Esophagus (tissue), 2 donors: Measurements from ENCODE around the gene ARHGAP30. TPM values are rescaled to one million over a fixed set of nuclear protein-coding genes. Genes with fewer than 3 reads are reported as not detected.
"Not testable (repeated sequence)": the region's sequence is repeated elsewhere in the genome, so short reads cannot be mapped to it uniquely, and the experiment has no call there.

ENCODE experiments used
- H3K27ac ChIP-seq, 2 donors: one replicate each; pipeline ENCODE4 v1.5.1; 2013; ENCODE audit warnings: low read depth in 2 of 2, mild to moderate bottlenecking in 2 of 2, inconsistent platforms in 1 of 2, low read length in 1 of 2, moderate library complexity in 1 of 2
- H3K27me3 ChIP-seq, 2 donors: one replicate each; pipeline ENCODE4 v1.6.1; 2013; ENCODE audit warnings: low read length in 2 of 2, control low read depth in 1 of 2, mild to moderate bottlenecking in 1 of 2; ENCODE audit not compliant: insufficient read depth in 2 of 2, control insufficient read depth in 1 of 2
- H3K36me3 ChIP-seq, 2 donors: one replicate each; pipeline ENCODE4 v1.6.1; 2013; ENCODE audit warnings: low read length in 1 of 2; ENCODE audit not compliant: control insufficient read depth in 2 of 2, insufficient read depth in 2 of 2
- H3K4me1 ChIP-seq, 2 donors: one replicate each; pipeline ENCODE4 v1.6.1; 2013; ENCODE audit warnings: low read length in 1 of 2; ENCODE audit not compliant: control insufficient read depth in 2 of 2, insufficient read depth in 2 of 2
- H3K4me3 ChIP-seq, 2 donors: one replicate each; pipeline ENCODE4 v1.5.1; 2013; ENCODE audit warnings: low read length in 2 of 2, mild to moderate bottlenecking in 2 of 2, low read depth in 1 of 2, moderate library complexity in 1 of 2
- H3K9me3 ChIP-seq, 2 donors: one replicate each; pipeline ENCODE4 v1.6.1; 2013; ENCODE audit warnings: mild to moderate bottlenecking in 2 of 2, low read depth in 1 of 2, low read length in 1 of 2, moderate library complexity in 1 of 2; ENCODE audit not compliant: control insufficient read depth in 2 of 2, insufficient read depth in 1 of 2
- WGBS, 2 donors: extraction: QIAGEN DNeasy Blood & Tissue Kit; methylation state at CpG; one replicate each; pipeline ENCODE4 v1.1.7; 2013; 5-methylcytosine and 5-hydroxymethylcytosine counted together
- polyA plus RNA-seq, 2 donors: library from polyadenylated mRNA; stranded (reverse); fragments of 200-250 nt; gene quantifications; one replicate each; pipeline ENCODE4 v1.2.3, GENCODE V29; 2013
- donor health status: healthy with polysubstance abuse.
- donor health status: Bipolar disorder and iron deficiency.

The ARHGAP30 gene, protein sequence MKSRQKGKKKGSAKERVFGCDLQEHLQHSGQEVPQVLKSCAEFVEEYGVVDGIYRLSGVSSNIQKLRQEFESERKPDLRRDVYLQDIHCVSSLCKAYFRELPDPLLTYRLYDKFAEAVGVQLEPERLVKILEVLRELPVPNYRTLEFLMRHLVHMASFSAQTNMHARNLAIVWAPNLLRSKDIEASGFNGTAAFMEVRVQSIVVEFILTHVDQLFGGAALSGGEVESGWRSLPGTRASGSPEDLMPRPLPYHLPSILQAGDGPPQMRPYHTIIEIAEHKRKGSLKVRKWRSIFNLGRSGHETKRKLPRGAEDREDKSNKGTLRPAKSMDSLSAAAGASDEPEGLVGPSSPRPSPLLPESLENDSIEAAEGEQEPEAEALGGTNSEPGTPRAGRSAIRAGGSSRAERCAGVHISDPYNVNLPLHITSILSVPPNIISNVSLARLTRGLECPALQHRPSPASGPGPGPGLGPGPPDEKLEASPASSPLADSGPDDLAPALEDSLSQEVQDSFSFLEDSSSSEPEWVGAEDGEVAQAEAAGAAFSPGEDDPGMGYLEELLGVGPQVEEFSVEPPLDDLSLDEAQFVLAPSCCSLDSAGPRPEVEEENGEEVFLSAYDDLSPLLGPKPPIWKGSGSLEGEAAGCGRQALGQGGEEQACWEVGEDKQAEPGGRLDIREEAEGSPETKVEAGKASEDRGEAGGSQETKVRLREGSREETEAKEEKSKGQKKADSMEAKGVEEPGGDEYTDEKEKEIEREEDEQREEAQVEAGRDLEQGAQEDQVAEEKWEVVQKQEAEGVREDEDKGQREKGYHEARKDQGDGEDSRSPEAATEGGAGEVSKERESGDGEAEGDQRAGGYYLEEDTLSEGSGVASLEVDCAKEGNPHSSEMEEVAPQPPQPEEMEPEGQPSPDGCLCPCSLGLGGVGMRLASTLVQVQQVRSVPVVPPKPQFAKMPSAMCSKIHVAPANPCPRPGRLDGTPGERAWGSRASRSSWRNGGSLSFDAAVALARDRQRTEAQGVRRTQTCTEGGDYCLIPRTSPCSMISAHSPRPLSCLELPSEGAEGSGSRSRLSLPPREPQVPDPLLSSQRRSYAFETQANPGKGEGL
- polyA plus RNA-seq, result 1 to 10 TPM; 7.9 to 9.5 TPM

DNA sequence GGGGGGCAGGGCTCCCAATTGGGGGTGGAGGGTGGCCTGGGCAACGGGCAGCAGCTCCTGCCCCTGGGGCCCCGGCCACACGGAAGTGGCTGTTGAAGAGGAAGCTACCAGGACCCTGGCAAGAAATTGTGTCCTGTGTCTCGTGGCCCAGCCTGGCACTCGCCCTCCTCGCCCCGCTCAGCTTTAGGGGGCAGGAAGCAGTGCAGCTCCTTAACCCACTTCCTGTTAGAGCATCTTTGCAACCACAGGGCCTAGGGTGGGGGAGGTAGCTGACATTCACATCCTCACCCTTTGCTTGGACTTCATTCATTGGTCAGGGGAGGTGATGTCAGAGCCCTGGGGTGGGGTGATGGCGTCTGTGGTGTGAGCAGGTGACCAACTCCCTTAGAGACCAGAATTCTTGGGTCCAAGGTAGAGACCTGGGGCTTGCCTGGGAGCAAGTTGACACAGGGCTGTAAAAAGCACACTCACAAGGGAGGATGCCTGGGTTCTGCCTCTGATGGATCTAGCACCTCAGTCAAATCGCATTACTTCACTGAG lies at the start of gene ARHGAP30:
Gene ARHGAP30 (minus strand): TSS at position 161 of the 540 bp plus-strand sequence. CDS start 267 bp downstream, outside the sequence.
- no peaks in the 10 kb centered on the region for H3K9me3 ChIP-seq
- H3K36me3 ChIP-seq, result peaks cover 0 to 28% of the 10 kb centered on the region in 2 donors
- 73 to 78% methylated on average over 9 of the region's 9 CpGs for WGBS, 2 donors
- H3K4me1 ChIP-seq, result peaks cover 13 to 28% of the 10 kb centered on the region in 2 donors
- H3K4me3 ChIP-seq, result peak within 1 kb of the TSS; percentile 28 to 38
- no peaks in the 10 kb centered on the region for H3K27me3 ChIP-seq
- H3K27ac ChIP-seq, result peak within 1 kb of the TSS; percentile 79 to 83

DNA sequence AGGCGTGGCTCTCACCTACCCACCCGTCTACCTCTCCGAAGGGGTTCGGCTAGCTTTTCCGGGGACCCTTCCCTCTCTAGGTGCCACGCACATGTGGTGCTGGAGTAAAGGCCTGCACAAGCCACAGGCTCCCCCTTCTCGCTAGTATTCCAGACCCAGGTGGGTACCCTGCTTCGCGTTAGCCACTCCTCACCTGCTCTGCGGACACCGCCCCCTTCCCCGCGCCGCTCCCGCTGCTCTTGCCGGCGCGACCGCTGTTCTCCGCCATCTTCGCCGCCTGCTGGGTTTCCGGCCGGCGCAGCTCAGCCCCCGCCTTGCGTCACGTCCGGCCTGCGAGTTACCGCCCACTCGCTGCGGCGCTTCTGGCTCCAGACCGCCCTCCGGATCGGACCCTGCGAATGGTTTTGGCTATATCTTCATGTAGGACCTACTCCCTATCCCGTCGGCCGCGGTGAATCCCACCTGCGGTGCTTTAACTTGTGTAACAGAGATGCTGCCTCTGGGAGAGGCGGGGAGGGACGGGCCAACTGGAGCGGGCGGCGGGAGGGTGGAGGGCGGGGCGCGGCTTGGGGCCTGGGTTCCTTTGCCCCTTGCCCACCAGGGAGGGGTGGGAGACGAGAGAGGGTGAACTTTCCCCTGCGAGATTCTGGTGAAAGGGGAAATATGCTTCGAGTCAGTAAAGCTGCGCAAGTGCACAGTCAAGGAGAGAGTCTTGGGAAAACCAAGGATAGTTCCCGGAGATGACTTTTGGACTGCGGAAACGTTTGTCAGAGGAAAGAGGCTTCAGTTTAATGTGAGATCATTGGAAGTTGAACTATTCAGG lies 48.3 kb upstream of the ARHGAP30 start, which contains the start of the genes NIT1 and PFDN2:
Gene NIT1 (plus strand): TSS at position 347 of the 823 bp plus-strand sequence. CDS start 72 bp downstream, at position 419.
Gene PFDN2 (minus strand): TSS at position 279 of the 823 bp plus-strand sequence. CDS start 11 bp downstream, at position 268.
- H3K4me3 ChIP-seq, result peak within 1 kb of the TSS; percentile 96 to 100
- H3K27me3 ChIP-seq, result no peaks in the 10 kb centered on the region
- H3K9me3 ChIP-seq, result no peaks in the 10 kb centered on the region
- WGBS, 2 donors, result 1% methylated on average over 57 to 58 of the region's 58 CpGs
- peaks cover 2 to 12% of the 10 kb centered on the region in 2 donors for H3K4me1 ChIP-seq
- H3K27ac ChIP-seq, result peak within 1 kb of the TSS; percentile 92 to 99
- H3K36me3 ChIP-seq, result peaks cover 10 to 22% of the 10 kb centered on the region in 2 donors

DNA sequence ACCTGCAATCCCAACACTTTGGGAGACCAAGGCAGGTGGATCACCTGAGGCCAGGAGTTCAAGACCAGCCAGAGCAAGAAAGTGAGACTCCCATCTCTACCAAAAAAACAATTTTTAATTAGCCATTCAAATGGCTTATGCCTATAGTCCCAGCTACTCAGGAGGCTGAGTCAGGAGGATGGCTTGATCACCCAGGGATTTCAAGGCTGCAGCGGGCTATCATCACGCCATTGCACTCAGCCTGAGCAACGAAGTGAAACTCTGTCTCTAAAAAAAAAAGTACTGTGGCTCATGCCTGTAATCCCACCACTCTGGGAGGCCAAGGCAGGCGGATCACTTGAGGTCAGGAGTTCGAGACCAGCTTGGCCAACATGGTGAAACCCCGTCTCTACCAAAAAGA lies 46.3 kb upstream of the ARHGAP30 start:
- 88 to 90% methylated on average over 6 of the region's 6 CpGs for WGBS, 2 donors
- H3K4me3 ChIP-seq, H3K27ac ChIP-seq, H3K36me3 ChIP-seq, H3K9me3 ChIP-seq, H3K27me3 ChIP-seq: not testable (repeated sequence)
- peaks cover 2 to 12% of the 10 kb centered on the region in 2 donors for H3K4me1 ChIP-seq

DNA sequence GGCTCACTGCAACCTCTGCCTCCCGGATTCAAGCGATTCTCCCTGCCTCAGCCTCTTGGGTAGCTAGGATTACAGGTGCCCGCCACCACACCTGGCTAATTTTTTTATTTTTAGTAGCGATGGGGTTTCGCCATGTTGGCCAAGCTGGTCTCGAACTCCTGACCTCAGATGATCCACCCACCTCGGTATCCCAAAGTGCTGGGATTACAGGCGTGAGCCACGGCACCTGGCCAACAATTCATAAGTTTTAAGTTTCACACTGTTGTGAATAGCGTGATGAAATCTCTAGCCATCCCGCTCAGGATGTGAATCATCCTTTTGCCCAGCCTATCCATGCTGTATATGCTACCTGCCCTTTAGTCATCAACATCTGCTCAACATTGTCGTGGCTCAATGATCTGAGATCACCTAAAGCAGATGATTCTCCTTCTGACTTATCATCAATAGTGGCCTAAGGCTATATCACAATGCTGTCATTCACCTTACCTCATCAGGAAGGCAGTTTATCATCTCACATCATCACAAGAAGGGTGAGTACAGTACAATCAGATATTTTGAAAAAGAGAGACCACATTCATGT lies 45.5 kb upstream of the ARHGAP30 start:
- H3K9me3 ChIP-seq, result no peaks in the 10 kb centered on the region
- no peaks in the 10 kb centered on the region for H3K27me3 ChIP-seq
- H3K36me3 ChIP-seq, result peaks cover under 1 to 3% of the 10 kb centered on the region in 2 donors
- H3K4me3 ChIP-seq, result no peak overlapping the region
- 65 to 70% methylated on average over 12 of the region's 12 CpGs for WGBS, 2 donors
- peaks cover 2 to 10% of the 10 kb centered on the region in 2 donors for H3K4me1 ChIP-seq
- H3K27ac ChIP-seq, result peak overlapping the region in 1 of 2 donors; percentile 47

DNA sequence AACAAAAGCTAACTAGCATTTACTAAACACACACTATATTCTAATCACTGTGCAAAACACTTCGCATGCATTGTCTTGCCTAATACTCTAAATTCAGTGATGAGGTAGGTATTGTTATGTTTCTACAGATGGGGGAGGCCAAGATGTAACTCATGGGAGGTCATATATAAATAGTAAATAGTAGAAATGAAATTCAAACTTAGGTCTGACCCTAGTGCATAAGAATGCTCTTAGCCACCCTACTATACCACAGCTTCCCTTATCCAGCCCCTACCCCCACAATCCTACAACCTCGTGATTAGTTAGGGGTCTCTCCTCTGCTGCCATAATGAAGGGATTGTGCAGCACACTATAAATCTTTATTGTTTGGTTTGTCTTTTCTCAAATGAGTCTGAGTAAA lies 44.9 kb upstream of the ARHGAP30 start:
- H3K4me1 ChIP-seq, result peaks cover 2 to 10% of the 10 kb centered on the region in 2 donors
- no peak overlapping the region for H3K27ac ChIP-seq
- H3K9me3 ChIP-seq, result no peaks in the 10 kb centered on the region
- H3K36me3 ChIP-seq, result no peaks in the 10 kb centered on the region
- H3K4me3 ChIP-seq, result no peak overlapping the region
- 76 to 81% methylated on average over 2 of the region's 2 CpGs for WGBS, 2 donors
- H3K27me3 ChIP-seq, result no peaks in the 10 kb centered on the region

DNA sequence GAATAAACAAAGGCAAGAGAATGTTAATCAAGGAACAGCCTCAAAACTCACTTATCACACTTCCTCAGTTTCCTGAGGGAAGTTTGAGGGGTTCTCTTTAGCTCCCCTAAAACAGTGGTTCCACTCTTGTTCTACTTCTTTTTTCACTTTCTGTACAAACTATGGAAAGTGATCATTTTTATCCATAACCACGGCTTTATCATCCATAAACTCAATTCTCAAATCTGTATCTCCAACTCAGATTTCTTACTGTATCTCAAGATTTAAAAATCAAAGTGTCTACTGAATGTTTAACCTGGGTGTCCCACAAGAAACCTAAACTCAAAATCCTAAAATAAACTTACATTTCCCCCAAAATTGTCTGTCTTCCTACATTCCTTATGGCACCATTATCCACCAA lies 44.2 kb upstream of the ARHGAP30 start:
- H3K27ac ChIP-seq, result no peak overlapping the region
- no peaks in the 10 kb centered on the region for H3K36me3 ChIP-seq
- no peaks in the 10 kb centered on the region for H3K27me3 ChIP-seq
- WGBS, 2 donors, result 87 to 95% methylated on average over 1 of the region's 1 CpG
- no peaks in the 10 kb centered on the region for H3K9me3 ChIP-seq
- H3K4me3 ChIP-seq, result no peak overlapping the region
- H3K4me1 ChIP-seq, result peaks cover under 1 to 4% of the 10 kb centered on the region in 2 donors

DNA sequence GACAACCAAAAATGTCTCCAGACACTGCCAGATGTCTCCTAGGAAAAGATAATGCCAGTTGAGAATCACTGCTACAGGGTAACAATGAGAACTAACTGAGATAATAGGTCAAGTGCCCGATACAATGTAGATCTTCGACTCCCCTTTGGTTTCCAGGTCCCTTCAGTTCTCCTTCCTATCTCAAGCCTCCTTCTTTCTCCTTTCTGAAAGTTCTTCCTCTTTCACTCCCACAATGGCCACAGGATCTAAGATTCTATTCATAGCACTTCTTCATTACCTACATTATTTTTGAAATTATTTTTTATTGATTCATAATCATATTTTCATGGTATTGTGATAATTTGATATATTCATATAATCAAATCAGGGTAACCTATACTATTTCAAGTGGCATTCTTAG lies 41.8 kb upstream of the ARHGAP30 start:
- WGBS, 2 donors, result 83 to 84% methylated on average over 2 of the region's 2 CpGs
- Histone ChIP-seq H3K4me3 (no peak overlapping the region), H3K27ac (no peak overlapping the region), H3K36me3 (no peaks in the 10 kb centered on the region), H3K27me3 (no peaks in the 10 kb centered on the region), H3K9me3 (no peaks in the 10 kb centered on the region), H3K4me1 (no peaks in the 10 kb centered on the region)

DNA sequence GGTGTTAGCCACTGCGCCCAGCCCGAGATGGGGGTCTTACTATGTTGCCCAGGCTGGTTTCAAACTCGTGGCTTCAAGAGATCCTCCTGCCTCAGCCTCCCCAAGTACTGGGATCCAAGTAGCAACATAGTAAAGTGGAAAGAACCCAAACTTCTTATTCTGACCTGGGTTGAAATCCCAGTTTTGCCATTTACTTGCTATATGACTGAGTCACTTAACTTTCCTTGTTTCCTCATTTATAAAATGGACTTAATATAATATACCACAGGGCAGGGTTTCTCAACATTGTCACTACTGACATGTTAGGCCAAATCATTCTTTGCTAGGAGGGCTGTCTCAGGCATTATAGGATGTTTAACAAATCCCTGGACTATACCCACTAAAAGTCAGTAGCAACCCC lies 41.4 kb upstream of the ARHGAP30 start:
- H3K9me3 ChIP-seq, result no peaks in the 10 kb centered on the region
- WGBS, 2 donors, result 94 to 97% methylated on average over 3 of the region's 3 CpGs
- H3K36me3 ChIP-seq, result no peaks in the 10 kb centered on the region
- no peak overlapping the region for H3K27ac ChIP-seq
- H3K4me3 ChIP-seq, result no peak overlapping the region
- no peaks in the 10 kb centered on the region for H3K4me1 ChIP-seq
- no peaks in the 10 kb centered on the region for H3K27me3 ChIP-seq
